ENCODE data around the gene NCKAP1.

DNA sequence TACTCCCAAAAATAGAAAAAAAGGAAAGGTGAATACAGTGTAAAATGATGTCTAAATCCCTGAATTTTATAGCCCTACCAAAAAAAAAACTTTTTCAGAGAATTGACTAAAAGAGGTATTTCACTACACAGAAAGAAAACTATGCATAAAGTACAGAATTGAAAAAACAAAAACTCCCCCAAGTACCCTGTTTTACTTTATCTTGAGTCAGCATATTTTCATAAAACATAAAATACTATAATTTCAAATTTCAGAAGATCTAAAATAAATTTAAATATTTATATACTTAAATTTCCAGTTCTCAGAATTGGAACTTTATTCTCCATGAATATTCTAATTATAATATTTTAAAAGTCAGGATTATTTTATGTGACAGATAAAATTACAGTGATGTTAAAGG is 10.1 kb downstream of the NCKAP1 start:
- TF ChIP-seq, protein P1, sequence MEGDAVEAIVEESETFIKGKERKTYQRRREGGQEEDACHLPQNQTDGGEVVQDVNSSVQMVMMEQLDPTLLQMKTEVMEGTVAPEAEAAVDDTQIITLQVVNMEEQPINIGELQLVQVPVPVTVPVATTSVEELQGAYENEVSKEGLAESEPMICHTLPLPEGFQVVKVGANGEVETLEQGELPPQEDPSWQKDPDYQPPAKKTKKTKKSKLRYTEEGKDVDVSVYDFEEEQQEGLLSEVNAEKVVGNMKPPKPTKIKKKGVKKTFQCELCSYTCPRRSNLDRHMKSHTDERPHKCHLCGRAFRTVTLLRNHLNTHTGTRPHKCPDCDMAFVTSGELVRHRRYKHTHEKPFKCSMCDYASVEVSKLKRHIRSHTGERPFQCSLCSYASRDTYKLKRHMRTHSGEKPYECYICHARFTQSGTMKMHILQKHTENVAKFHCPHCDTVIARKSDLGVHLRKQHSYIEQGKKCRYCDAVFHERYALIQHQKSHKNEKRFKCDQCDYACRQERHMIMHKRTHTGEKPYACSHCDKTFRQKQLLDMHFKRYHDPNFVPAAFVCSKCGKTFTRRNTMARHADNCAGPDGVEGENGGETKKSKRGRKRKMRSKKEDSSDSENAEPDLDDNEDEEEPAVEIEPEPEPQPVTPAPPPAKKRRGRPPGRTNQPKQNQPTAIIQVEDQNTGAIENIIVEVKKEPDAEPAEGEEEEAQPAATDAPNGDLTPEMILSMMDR (IDR thresholded peaks at IDR 0.05) = no peak
- TF ChIP-seq POLR2AphosphoS5 (IDR thresholded peaks at IDR 0.05) (no peak), POLR2A (IDR thresholded peaks at IDR 0.05) (no peak)
